Measurements from ENCODE around the gene SEPTIN3. TPM values are rescaled to one million over a fixed set of nuclear protein-coding genes. Genes with fewer than 3 reads are reported as not detected.

SEPTIN3 gene
- total and polyA plus RNA-seq, 8 donors = 0.61 to 1.4 (median 0.72) TPM; not detected in 3

DNA sequence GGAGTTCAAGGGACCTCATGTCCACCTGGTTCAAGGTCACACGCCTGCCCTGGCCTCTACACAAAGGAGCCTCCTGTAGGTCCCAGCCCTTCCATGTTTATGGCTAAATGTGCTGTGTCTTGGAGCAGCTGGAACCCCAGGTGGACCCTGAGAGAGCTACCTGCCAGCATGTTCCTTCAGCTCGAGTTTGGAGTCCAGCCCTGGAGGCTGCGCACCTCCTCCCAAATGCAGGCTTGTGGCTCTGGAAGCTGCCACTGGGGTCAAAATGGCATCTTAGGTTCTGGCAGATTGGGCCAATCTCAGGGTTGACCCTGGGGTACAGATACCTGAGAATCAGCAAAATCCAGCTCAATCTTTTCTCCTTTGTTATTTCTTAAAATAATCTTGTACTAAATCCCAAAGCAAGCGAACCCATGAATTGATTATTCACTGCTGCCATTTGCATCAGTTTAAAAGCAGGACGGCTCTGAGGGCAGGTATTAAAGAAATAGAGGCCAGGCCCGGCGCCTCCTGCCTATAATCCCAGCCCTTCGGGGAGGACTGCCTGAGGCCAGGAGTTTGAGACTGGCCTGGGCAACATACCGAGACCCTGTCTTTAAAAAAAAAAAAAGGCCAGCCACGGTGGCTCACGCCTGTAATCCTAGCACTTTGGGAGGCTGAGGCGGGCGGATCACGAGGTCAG is 45.5 kb upstream of the SEPTIN3 start:
- intact Hi-C loops (cut with DNase I; ENCODE audit: low total_unique reads) = no loop called here
- peaks cover 0 to 79% (median 35%) of the 10 kb centered on the region in 3 donors for H3K27me3 ChIP-seq

DNA sequence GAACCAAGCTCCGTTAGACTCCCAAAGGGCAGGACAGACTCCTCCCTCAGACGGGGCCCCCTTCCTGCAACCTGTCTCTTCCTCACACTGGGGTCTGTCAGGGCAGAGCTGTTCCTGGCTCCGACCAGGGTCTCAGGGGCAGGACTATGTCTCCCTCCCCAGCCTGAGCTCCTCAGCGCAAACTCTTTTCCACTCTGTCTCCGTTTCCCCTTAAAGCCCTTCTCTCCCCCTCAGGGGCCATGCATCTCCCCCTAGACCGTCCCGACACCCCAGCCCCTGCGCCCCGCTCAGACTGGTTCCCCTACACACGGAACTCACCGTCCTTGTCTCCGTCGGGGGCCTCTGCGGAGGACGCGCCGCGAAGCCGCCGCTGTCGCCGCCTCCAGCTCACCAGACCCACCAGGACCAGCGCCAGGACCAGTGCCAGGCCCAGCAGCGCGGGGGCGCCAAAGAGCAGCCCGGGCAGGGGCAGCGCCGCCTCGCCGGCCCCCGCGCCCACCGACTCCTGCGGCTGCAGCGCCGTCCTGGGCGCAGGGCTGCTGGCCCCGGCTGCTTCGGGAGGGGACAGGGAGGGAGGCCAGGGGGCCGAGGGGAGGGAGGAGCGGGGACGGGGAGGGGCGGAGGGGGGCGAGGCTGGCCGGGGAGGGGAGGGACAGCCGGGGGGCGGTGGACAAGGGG is 43.3 kb upstream of the SEPTIN3 start:
- peak overlapping the region in 2 of 5 donors; percentile 51 to 61 for H3K27ac ChIP-seq
- DNase-seq = peak; percentile 87
- H3K27me3 ChIP-seq = peaks cover 0 to 57% (median 20%) of the 10 kb centered on the region in 3 donors
- TF ChIP-seq CTCF (IDR thresholded peaks at IDR 0.05) = peak in 5 of 7 experiments; percentile 12 to 86 (median 76)
- TF ChIP-seq POLR2AphosphoS5 (IDR thresholded peaks at IDR 0.05) = no peak
- no peaks in the 10 kb centered on the region for H3K36me3 ChIP-seq
- intact Hi-C loops (cut with DNase I; ENCODE audit: low total_unique reads) = no loop called here
- H3K4me3 ChIP-seq = peak overlapping the region; percentile 42 to 64 (median 56)
- peaks cover 10 to 16% (median 15%) of the 10 kb centered on the region in 4 donors for H3K4me1 ChIP-seq
- WGBS, 5 donors = 3 to 12% (median 7%) methylated on average over 25 to 43 of the region's 48 CpGs
- no peaks in the 10 kb centered on the region for H3K9me3 ChIP-seq

More for the DNA sequence above, 45.5 kb upstream of the SEPTIN3 start:
- TF ChIP-seq POLR2AphosphoS5 (IDR thresholded peaks at IDR 0.05) (no peak), POLR2A (IDR thresholded peaks at IDR 0.05) (no peak)
- no peak for DNase-seq
- Histone ChIP-seq H3K4me3 (no peak overlapping the region), H3K36me3 (no peaks in the 10 kb centered on the region), H3K9me3 (no peaks in the 10 kb centered on the region), H3K27ac (no peak overlapping the region), H3K4me1 (peaks cover 20 to 34% (median 28%) of the 10 kb centered on the region in 4 donors)
- WGBS, 5 donors = 87 to 94% (median 91%) methylated on average over 13 to 14 of the region's 14 CpGs

- no peak overlapping the region for H3K4me3 ChIP-seq
These were observed 41.4 kb upstream of the SEPTIN3 start for GRCh38 chr22:41927813-41928212.

DNA sequence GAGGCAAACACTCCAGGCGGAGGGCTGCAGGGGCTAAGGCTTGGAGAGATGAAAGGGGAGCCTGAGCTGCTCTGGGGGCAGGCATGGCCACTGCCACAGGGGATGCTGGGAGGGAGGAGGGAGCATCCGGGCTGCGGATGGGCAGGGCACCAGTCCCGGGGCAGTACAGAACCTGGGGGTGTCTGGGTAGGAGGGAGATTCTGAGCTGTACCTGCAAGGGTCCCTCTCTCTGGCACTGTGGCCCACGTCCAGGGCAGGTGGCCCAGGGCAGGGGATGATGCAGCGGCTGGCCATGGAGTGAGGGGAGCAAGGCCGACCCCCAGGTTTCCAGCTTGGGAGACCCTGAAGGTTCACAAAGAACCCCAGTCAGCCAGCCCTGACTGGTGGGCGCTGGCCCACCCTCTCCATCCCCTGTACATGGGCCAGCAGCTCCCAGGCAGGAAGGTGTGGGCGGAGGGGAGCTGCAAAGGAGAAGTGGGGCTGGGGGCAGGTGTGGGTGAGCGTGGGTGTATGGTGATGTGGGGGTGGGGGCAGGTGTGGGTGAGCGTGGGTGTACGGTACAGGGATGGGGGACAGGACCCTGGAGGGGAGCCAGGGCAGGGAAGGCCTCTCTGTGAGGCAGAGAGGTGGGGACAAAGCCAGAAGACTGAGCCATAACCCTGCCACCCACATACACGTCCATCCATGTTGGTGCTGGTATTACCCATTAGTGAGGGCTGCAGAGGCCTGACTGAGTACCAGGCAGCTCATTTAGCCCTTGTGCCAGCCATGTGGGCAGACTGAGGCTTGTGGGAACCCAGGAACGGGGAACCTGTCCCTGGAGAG is 40.4 kb upstream of the SEPTIN3 start:
- 74 to 82% (median 81%) methylated on average over 14 of the region's 14 CpGs for WGBS, 5 donors
- no peak for DNase-seq
- Histone ChIP-seq H3K4me1 (peaks cover 10 to 16% (median 15%) of the 10 kb centered on the region in 4 donors), H3K27ac (no peak overlapping the region), H3K36me3 (no peaks in the 10 kb centered on the region), H3K9me3 (no peaks in the 10 kb centered on the region), H3K4me3 (no peak overlapping the region), H3K27me3 (peaks cover 0 to 44% (median 20%) of the 10 kb centered on the region in 3 donors)
- intact Hi-C loops (cut with DNase I; ENCODE audit: low total_unique reads) = no loop called here
- TF ChIP-seq POLR2AphosphoS5 (IDR thresholded peaks at IDR 0.05) (no peak), CTCF (IDR thresholded peaks at IDR 0.05) (no peak), EP300 (IDR thresholded peaks at IDR 0.05) (no peak), POLR2A (IDR thresholded peaks at IDR 0.05) (no peak)

More at GRCh38 chr22:41927813-41928212, 41.4 kb upstream of the SEPTIN3 start:
- no peaks in the 10 kb centered on the region for H3K9me3 ChIP-seq
- H3K27me3 ChIP-seq = peaks cover 0 to 53% (median 20%) of the 10 kb centered on the region in 3 donors
- H3K27ac ChIP-seq = no peak overlapping the region
- TF ChIP-seq EP300 (IDR thresholded peaks at IDR 0.05) (no peak), POLR2AphosphoS5 (IDR thresholded peaks at IDR 0.05) (no peak), POLR2A (IDR thresholded peaks at IDR 0.05) (no peak), CTCF (IDR thresholded peaks at IDR 0.05) (no peak)
- H3K36me3 ChIP-seq = no peaks in the 10 kb centered on the region
- intact Hi-C loops (cut with DNase I; ENCODE audit: low total_unique reads) = no loop called here
- WGBS, 5 donors = 68 to 84% (median 79%) methylated on average over 6 of the region's 6 CpGs
- DNase-seq = no peak
- H3K4me1 ChIP-seq = peaks cover 10 to 16% (median 15%) of the 10 kb centered on the region in 4 donors

All from stomach (tissue), 9 donors.